DLD1 (cell line): ENCODE results near the gene SNX4.
"Not testable (repeated sequence)": the region's sequence is repeated elsewhere in the genome, so short reads cannot be mapped to it uniquely, and the experiment has no call there.

Source experiments
- in situ Hi-C: cut with HindIII; loops from 2 replicates; pipeline ENCODE4 v1.10.0; 2017; ENCODE audit warnings: low sequenced_read_pairs

SNX4 gene

DNA sequence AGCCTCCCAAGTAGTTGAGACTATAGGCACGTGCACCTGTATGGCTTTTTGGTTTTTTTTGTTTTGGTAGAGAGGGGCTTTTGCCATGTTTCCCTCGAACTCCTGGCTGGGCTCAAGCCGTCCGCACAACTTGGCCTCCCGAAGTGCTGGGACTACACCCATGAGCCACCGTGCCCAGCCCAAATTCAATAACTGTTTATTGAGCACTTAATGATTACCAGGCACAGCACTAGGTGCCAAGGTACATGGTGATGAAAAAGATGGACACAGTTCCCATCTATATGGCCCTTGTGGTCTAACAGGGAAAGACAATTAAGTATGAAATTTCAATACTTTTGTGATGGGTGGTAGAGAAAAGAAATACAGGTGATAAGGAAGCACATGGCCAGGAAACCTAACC is 109.1 kb downstream of the SNX4 start:
- in situ Hi-C loops, result no loop called here

DNA sequence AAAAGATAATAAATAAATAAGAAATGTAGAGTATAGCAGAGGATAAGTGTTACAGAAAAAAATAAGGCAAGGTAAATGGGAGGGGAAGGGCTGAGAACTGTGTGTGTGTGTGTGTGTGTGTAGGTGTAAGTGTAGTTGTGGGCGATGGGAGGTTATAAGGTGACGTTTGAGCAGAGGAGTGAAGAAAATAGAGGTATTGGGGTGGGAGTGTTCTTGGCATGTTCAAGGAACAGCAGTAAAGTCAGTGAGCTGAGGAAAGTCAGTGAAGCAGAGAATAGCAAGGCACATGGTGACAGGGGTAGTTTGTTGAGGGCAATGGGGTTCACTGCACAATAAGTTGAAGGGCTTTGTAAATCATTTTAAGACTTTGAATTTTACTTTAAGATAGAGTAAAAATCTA is 113.9 kb downstream of the SNX4 start:
- in situ Hi-C loops, result no loop called here

- in situ Hi-C loops, result not testable (repeated sequence)
Observed at GRCh38 chr3:125405515-125405914, 114.5 kb downstream of the SNX4 start.

GRCh38 chr3:125403789-125404188 is 116.2 kb downstream of the SNX4 start:
- in situ Hi-C loops, result no loop called here

DNA sequence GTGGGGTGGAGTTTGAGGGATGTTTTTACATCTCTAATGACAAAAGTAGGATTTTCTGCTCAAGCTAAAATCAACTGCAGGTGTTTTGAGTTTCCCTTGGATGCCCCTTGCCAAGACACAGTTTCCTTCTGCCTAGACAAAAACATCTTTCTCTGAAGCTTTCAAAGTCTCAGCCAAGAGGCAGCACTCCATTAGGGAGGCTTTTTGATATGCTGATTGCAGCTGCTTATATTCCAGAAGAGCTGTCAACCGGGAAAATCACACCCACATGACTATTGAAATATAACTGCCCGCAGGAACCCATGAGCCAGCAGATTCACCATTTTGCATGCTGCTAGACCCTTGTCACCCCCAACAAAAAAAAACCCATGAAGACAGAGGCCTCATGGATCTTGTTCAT is 117.4 kb downstream of the SNX4 start:
- in situ Hi-C loops, result no loop called here

DNA sequence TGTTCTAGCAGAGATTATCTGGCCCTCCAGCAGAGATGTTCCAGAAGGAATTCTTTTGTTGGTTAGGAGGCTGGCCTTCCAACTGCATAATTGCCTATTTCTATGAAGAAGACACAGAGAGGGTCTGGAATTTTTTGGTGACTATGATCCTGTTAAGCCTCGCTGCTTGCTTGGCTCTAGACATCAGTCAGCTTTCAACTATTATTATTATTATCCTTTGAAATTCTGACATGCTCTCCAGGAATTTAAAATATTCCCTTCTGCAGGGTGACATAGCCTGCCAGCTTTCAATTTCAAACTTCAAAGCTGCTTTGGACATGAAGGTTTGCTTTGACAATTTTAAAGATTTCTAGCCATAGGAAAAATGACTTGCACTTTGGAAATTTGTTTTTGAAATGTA is 118.6 kb downstream of the SNX4 start:
- in situ Hi-C loops, result no loop called here

GRCh38 chr3:125398952-125399351 is 121.0 kb downstream of the SNX4 start:
- in situ Hi-C loops, result no loop called here
